COLO829 (cell line): ENCODE results near the gene ALKAL2.

Experiments used
- DNase-seq: peaks from one replicate; pipeline ENCODE4 v3.0.0; 2012; ENCODE audit warnings: low spot score

ALKAL2 gene

DNA sequence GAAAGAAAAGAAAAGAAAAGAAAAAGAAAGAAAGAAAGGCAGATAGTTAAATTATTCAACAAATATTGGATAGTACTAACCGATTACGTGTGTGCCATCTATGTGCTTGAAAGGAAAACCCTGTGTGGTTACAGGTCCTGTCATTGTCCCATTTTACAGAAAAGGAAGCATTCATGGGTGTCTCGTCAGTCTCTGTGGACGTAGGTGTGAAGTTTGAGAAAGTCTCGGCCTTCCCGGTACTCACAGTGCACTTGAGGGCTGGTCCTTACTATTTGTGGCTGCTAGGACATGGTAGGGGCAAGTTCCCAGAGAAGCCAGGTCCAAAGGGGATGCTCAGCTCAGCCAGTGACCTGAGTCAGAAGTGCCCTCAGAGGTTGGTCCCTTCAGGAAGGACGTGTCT lies 43.3 kb downstream of the ALKAL2 start:
- no peak for DNase-seq

- DNase-seq: no peak
Observed at GRCh38 chr2:238869-239268, 49.0 kb downstream of the ALKAL2 start.

DNA sequence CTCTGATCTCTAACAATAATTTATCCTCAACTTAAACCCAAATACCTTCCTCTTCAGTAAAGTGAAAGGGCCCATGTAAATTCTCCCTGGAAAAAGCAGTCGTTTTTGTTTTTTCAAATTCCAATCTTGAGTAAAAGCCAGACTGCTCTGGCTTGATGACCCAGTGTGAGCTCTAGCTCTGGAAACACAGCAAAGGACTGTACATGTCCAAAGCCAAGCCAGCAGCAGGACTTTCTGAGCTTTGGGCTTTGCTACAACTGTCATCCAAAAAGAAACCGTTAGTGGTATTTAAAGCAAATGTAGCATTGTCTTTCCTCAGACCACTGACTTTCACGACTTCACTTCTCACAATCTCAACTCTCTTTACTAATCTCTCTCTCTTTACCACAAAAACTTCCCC lies 49.5 kb downstream of the ALKAL2 start:
- no peak for DNase-seq

DNA sequence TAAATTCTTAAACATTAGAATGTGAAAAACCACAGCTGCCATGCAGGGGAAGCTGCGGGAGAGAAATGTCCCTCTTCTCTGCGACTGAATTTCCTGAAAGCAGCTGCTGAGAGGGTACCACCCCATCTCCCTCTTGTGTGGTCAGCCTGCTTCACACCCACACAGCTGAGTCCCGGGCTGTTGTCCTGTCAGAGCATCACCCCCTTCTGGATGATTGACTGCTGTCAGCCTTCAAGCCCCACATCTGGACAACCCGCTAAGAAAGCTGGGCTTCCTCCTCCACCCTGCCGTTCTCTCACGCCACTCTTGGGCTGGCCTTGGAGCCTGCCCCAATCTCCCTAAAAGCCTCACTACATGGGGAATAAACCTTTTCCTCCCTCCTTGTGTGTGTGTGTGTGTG lies 50.0 kb downstream of the ALKAL2 start:
- DNase-seq: no peak

DNA sequence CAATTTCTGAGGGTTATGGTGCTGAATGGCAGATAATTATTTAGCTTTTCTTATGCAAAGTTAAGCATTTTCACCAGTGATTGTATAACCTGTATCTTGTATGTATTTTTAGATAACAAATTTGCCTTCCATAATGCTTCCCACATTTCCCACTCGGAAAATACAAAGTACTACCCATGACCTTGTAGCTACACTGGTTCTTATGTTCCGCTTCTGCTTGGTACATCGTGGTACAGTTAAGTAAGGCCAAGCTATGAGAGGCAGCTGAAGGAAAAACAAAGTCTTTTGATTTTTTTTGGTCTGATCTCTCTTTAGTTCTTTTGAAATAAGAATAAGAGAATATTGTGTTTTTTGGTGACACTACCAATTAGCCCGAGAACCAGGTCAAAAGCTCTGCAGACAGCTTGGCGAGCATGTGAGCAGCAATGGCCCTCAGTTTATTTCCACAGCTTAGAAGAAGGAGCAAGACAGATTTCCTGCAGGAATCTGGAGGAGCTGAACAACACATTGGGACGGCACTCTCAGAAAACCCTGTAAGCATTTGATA lies 50.8 kb downstream of the ALKAL2 start:
- DNase-seq: no peak

DNA sequence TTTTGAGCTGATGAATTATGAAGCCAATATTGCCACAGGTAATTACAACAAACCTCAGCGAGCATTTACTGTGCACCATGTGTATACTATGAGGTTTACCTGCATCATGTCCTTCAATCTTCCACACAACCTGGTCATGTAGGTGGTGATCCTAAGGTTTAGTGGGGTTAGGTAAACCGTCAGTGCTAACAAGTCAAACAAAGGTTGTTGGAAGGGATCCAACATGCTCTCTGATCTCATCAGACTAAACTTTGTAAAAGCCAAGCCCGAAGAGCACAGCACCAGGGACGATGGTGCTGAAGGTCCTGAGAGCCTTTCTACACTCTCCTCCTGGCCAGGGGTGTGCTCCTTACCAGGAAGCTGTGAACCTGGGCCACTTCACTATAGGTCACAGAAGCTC lies 53.5 kb downstream of the ALKAL2 start:
- DNase-seq: no peak

- no peak for DNase-seq
Observed at GRCh38 chr2:233030-233429, 54.9 kb downstream of the ALKAL2 start.

DNA sequence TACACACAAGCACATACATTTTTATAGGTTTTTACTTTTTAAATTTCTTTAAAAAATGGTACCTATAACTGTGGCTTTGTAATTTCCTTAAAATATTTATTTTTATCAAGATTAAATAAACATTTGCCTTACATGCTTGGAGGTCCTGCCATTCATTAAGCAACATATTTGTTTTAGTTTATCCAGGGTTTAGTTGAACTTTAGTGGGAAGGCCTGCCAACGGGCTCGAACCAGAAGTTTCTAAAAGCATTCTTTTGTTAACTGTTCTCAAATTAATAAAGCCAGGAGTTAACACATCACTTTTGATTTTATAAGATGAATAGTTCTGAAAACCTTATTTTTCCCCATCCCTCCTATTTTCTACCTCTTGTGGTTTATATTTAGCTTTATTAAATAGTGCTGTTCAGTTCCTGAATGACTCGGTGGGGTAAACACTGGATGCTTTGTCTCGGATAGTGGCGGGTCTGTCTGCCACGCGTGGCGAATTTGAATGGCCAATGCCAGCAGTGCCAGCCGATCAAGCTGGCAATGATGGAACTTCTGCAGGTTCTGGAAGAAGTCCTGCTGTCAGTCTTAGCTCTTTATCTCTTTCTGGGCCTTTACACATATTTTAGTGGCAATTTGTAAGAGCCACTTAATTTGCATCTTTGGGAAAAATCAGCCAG lies 56.2 kb downstream of the ALKAL2 start:
- peak; percentile 80 for DNase-seq
